22Rv1 (cell line): Measurements from ENCODE around the gene KCNH8.

ENCODE experiments used
- CTCF ChIP-seq: fragments of 450-650 bp; IDR thresholded peaks from 2 replicates; pipeline ENCODE4 v1.5.1; 2017; ENCODE audit warnings: mild to moderate bottlenecking
- ZFX ChIP-seq: fragments of 450-650 bp; IDR thresholded peaks from 2 replicates; pipeline ENCODE4 v1.6.1; 2017; ENCODE audit warnings: antibody characterized with exemption, borderline replicate concordance

GRCh38 chr3:19151171-19151570 lies 2.9 kb downstream of the KCNH8 start:
- TF ChIP-seq ZFX (no peak), CTCF (no peak)
